ENCODE data around the gene CLMN.
A peak's percentile ranks its signal among the peaks of the same experiment; 100 is the strongest.

CLMN gene

DNA sequence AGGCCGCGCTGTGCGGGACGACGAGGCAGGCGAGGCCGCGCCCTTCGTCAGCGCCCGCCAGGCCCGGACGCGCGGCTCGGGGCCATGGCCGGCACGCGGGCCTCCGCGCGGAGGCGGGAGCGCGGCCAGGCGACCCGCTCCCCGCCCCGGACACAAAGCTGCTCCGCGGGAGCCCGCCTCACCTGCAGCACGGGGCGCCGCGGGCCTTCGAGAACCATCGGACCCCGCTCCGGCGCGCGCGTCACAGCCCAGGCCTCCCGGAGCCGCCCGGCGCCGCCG is 162.7 kb downstream of the CLMN start:
- H3K27ac ChIP-seq = peak overlapping the region; percentile 97
- TF ChIP-seq CTCF (conservative IDR thresholded peaks at IDR 0.05) = no peak

DNA sequence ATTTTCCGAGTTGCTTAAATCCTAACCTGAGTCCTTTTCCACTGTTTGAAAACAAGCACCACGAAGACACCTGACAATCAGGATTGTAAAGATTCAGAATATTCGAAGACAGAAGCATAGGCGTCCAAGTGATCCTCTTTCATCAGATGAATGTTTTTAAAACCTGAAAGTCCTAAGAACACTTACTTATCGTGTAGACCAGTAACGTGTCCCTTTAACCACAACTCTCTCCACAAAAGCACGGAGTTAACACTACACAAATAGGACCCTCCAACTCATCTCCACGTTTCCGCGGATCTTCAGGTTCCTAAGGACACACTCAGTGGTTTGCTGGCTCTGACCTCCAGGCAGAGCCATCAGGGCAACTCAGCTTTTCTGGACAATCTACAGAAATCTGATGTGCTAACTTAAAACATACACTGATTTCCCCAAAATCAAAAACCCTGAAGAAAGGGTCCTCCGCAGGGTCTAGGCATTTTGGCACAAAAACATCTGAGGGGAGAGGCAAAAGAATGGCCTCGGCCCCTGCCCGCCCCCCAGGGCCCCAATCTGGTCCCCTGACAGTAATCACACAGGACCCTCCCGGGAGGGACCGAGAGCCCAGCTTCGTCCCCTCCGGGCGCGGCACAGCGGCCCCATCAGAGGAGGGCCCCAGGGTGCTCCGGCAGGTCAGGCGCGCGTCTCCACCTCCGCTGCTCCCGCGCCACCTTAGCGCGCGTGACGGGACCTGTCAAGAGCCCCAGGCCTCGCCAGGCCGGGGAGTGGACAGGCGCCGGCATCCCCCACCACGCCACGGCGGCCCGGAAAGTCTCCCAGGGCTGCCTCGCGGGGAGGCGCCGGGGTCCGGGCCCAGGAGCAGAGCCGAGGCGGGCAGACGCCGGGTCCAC is 163.3 kb downstream of the CLMN start:
- TF ChIP-seq CTCF (conservative IDR thresholded peaks at IDR 0.05) = no peak
- H3K27ac ChIP-seq = peak overlapping the region; percentile 97

DNA sequence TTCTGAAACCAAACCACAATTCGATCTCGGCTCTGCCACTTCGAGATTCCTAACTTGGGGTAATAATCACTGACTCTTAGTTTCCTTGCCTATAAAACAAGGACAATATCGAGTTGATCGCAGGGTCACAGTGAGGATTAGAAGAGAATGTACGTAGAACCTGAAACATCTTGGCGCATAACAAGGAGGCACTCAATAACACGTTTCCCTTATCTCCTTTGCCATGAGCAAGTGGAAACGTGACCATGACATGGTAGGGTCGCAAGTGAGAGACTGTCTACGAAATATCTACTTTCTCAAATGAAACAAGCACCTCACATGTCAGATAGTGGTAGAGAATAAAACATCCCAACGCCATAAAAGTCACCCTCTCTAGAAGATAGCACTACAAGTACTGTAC is 164.7 kb downstream of the CLMN start:
- TF ChIP-seq CTCF (conservative IDR thresholded peaks at IDR 0.05) = no peak
- peak overlapping the region; percentile 97 for H3K27ac ChIP-seq

- TF ChIP-seq CTCF (conservative IDR thresholded peaks at IDR 0.05) = no peak
- H3K27ac ChIP-seq = peak overlapping the region; percentile 97
These were observed 165.8 kb downstream of the CLMN start for GRCh38 chr14:95153866-95154265.

- no peak for TF ChIP-seq CTCF (conservative IDR thresholded peaks at IDR 0.05)
- H3K27ac ChIP-seq = no peak overlapping the region
These were observed 168.1 kb downstream of the CLMN start for GRCh38 chr14:95151561-95151960.

DNA sequence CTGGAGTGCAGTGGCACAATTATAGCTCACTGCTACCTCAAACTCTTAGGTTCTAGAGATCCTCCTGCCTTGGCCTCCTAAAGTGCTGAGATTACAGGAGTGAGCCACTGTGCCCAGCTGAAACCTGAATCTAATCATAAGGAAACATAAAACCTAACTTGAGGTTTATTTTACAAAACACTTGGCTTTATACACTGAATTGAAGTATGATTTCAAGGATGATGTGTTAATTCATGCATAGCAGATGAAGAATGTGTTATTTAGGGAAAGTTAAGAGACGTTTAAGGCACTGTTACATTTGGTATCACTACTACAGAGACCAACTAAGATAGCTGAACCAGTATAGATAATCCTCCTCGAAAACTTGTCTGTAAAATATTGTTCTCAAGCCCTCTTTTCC is 168.8 kb downstream of the CLMN start:
- no peak overlapping the region for H3K27ac ChIP-seq
- TF ChIP-seq CTCF (conservative IDR thresholded peaks at IDR 0.05) = no peak

GRCh38 chr14:95149441-95149840 is 170.3 kb downstream of the CLMN start:
- TF ChIP-seq CTCF (conservative IDR thresholded peaks at IDR 0.05) = no peak

More at GRCh38 chr14:95149441-95149840, 170.3 kb downstream of the CLMN start:
- no peak overlapping the region for H3K27ac ChIP-seq

All from VCaP (cell line).